HEK293 (cell line): ENCODE data around the gene ZNF146.

Experiments
- CTCF ChIA-PET: fragments of 350-600 bp; formaldehyde crosslinking; extraction: SDS; loops from one replicate; lab custom pipeline; 2021; ENCODE audit warnings: antibody characterized with exemption; lab: Yijun Ruan, JAX
- POLR2A ChIA-PET: fragments of 300-600 bp; formaldehyde crosslinking; extraction: SDS; loops from one replicate; lab custom pipeline; 2020; ENCODE audit warnings: antibody characterized with exemption, inconsistent platforms; lab: Yijun Ruan, JAX
- H3K27ac ChIP-seq: fragments of 200-500 bp; sonication (Bioruptor generic); 2 replicates; pipeline ENCODE4 v1.5.1; 2014; ENCODE audit warnings: low read depth, low read length, control low read depth, inconsistent platforms; ENCODE audit errors: extremely low read depth
- H3K36me3 ChIP-seq, 2 experiments: fragments of 200-500 bp in 1 of 2; sonication (Bioruptor generic) in 1 of 2; 1 replicate in 1 of 2; 2 replicates in 1 of 2; pipeline ENCODE4 v1.5.1; 2014 to 2017; ENCODE audit warnings: inconsistent platforms in 2 of 2, low read length in 2 of 2; ENCODE audit not compliant: control insufficient read depth in 2 of 2, insufficient read depth in 1 of 2
- H3K4me1 ChIP-seq: fragments of 200-500 bp; sonication (Bioruptor generic); 2 replicates; pipeline ENCODE4 v1.5.1; 2014; ENCODE audit warnings: mild to moderate bottlenecking, low read length, inconsistent platforms; ENCODE audit not compliant: control insufficient read depth, insufficient read depth
- H3K4me3 ChIP-seq: 2 replicates; pipeline ENCODE4 v1.5.1; 2011; ENCODE audit warnings: low read depth, mild to moderate bottlenecking, control low read depth, low read length, moderate library complexity
- H3K9me3 ChIP-seq: fragments of 200-500 bp; sonication (Bioruptor generic); 2 replicates; pipeline ENCODE4 v1.5.1; 2014; ENCODE audit warnings: low read depth, low read length, inconsistent platforms; ENCODE audit not compliant: control insufficient read depth, insufficient read depth
- BCL11A ChIP-seq: fragments of 450-650 bp; formaldehyde crosslinking; IDR thresholded peaks from 2 replicates; pipeline ENCODE4 v1.5.1; 2016; ENCODE audit warnings: low read depth, missing biosample characterization, missing genetic modification characterization
- GFI1B ChIP-seq: fragments of 450-650 bp; formaldehyde crosslinking; IDR thresholded peaks from 2 replicates; pipeline ENCODE4 v1.5.1; 2016; ENCODE audit warnings: missing biosample characterization, missing genetic modification characterization
- GLIS2 ChIP-seq: fragments of 450-650 bp; formaldehyde crosslinking; IDR thresholded peaks from 2 replicates; pipeline ENCODE4 v1.5.1; 2016; ENCODE audit warnings: missing biosample characterization, missing genetic modification characterization
- WT1 ChIP-seq: fragments of 450-650 bp; formaldehyde crosslinking; IDR thresholded peaks from 2 replicates; pipeline ENCODE4 v1.5.1; 2016; ENCODE audit warnings: missing biosample characterization, missing genetic modification characterization
- ZBTB20 ChIP-seq: fragments of 450-650 bp; formaldehyde crosslinking; IDR thresholded peaks from 2 replicates; pipeline ENCODE4 v1.5.1; 2016; ENCODE audit warnings: missing biosample characterization, missing genetic modification characterization
- ZFHX2 ChIP-seq: fragments of 450-650 bp; formaldehyde crosslinking; conservative IDR thresholded peaks from 2 replicates; pipeline ENCODE4 v1.5.1; 2016; ENCODE audit warnings: missing biosample characterization, missing genetic modification characterization
- ZFP3 ChIP-seq: fragments of 450-650 bp; formaldehyde crosslinking; IDR thresholded peaks from 2 replicates; pipeline ENCODE4 v1.5.1; 2016; ENCODE audit warnings: low read depth, missing biosample characterization, missing genetic modification characterization
- ZNF121 ChIP-seq: fragments of 450-650 bp; formaldehyde crosslinking; IDR thresholded peaks from 2 replicates; pipeline ENCODE4 v1.5.1; 2016; ENCODE audit warnings: missing biosample characterization, missing genetic modification characterization
- ZNF157 ChIP-seq: fragments of 450-650 bp; formaldehyde crosslinking; IDR thresholded peaks from 2 replicates; pipeline ENCODE4 v1.5.1; 2016; ENCODE audit warnings: missing biosample characterization, missing genetic modification characterization
- ZNF211 ChIP-seq: fragments of 450-650 bp; formaldehyde crosslinking; IDR thresholded peaks from 2 replicates; pipeline ENCODE4 v1.5.1; 2016; ENCODE audit warnings: low read depth, missing biosample characterization, missing genetic modification characterization
- ZNF239 ChIP-seq: fragments of 450-650 bp; formaldehyde crosslinking; IDR thresholded peaks from 2 replicates; pipeline ENCODE4 v1.5.1; 2016; ENCODE audit warnings: missing biosample characterization, missing genetic modification characterization
- ZNF362 ChIP-seq: fragments of 450-650 bp; formaldehyde crosslinking; IDR thresholded peaks from 2 replicates; pipeline ENCODE4 v1.5.1; 2016; ENCODE audit warnings: missing biosample characterization, missing genetic modification characterization
- ZNF394 ChIP-seq: fragments of 450-650 bp; formaldehyde crosslinking; IDR thresholded peaks from 2 replicates; pipeline ENCODE4 v1.5.1; 2016; ENCODE audit warnings: missing biosample characterization, missing genetic modification characterization, mild to moderate bottlenecking, moderate library complexity, borderline replicate concordance
- ZNF398 ChIP-seq: fragments of 450-650 bp; formaldehyde crosslinking; IDR thresholded peaks from 2 replicates; pipeline ENCODE4 v1.5.1; 2017; ENCODE audit warnings: missing biosample characterization, missing genetic modification characterization
- ZNF560 ChIP-seq: fragments of 450-650 bp; formaldehyde crosslinking; IDR thresholded peaks from 2 replicates; pipeline ENCODE4 v1.5.1; 2017; ENCODE audit warnings: missing biosample characterization, missing genetic modification characterization, borderline replicate concordance
- ZNF600 ChIP-seq: fragments of 450-650 bp; formaldehyde crosslinking; IDR thresholded peaks from 2 replicates; pipeline ENCODE4 v1.5.1; 2016; ENCODE audit warnings: missing biosample characterization, missing genetic modification characterization
- ZNF830 ChIP-seq: fragments of 450-650 bp; IDR thresholded peaks from 2 replicates; pipeline ENCODE4 v1.5.0; 2018; ENCODE audit warnings: missing biosample characterization, missing genetic modification characterization, low read depth, mild to moderate bottlenecking, moderate library complexity
- TF ChIP-seq, protein P1 (sequence below): fragments of 450-650 bp; formaldehyde crosslinking; IDR thresholded peaks from 2 replicates; pipeline ENCODE4 v1.5.1; 2016; ENCODE audit warnings: missing biosample characterization, missing genetic modification characterization
- TF ChIP-seq, protein P2 (sequence below): fragments of 450-650 bp; formaldehyde crosslinking; IDR thresholded peaks from 2 replicates; pipeline ENCODE4 v1.5.1; 2016; ENCODE audit warnings: missing biosample characterization, missing genetic modification characterization

The ZNF146 gene

DNA sequence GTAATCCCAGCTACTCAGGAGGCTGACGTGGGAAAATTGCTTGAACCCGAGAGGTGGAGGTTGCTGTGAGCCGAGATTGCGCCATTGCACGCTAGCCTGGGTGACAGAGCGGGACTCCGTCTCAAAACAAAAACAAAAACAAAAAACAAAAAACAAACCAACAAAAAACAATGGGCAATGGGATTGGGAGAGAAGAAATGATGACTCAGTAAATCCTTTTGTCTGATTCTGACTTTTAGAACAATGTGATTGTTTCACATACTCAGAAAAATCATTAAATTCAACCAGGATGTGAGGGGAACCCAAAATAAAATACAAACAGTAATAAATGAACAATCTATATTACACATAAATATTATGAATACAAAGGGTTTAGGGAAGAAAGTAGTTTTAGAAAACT lies 5.5 kb upstream of the ZNF146 start:
- CTCF ChIA-PET = interaction anchor here (0.6 to 1.2 kb wide), 3 partner anchors 8 to 41 kb away, joined by 3 read pairs; no protein-coding TSS in a partner anchor
- peaks cover 0 to 26% of the 10 kb centered on the region in 2 experiments; a peak in 1 of 3 replicates for H3K36me3 ChIP-seq
- peaks cover 5% of the 10 kb centered on the region for H3K4me1 ChIP-seq
- no peaks in the 10 kb centered on the region for H3K9me3 ChIP-seq
- H3K27ac ChIP-seq = no peak overlapping the region
- POLR2A ChIA-PET = no interaction called here
- H3K4me3 ChIP-seq = no peak overlapping the region
- TF ChIP-seq, protein P1, sequence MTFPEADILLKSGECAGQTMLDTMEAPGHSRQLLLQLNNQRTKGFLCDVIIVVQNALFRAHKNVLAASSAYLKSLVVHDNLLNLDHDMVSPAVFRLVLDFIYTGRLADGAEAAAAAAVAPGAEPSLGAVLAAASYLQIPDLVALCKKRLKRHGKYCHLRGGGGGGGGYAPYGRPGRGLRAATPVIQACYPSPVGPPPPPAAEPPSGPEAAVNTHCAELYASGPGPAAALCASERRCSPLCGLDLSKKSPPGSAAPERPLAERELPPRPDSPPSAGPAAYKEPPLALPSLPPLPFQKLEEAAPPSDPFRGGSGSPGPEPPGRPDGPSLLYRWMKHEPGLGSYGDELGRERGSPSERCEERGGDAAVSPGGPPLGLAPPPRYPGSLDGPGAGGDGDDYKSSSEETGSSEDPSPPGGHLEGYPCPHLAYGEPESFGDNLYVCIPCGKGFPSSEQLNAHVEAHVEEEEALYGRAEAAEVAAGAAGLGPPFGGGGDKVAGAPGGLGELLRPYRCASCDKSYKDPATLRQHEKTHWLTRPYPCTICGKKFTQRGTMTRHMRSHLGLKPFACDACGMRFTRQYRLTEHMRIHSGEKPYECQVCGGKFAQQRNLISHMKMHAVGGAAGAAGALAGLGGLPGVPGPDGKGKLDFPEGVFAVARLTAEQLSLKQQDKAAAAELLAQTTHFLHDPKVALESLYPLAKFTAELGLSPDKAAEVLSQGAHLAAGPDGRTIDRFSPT (tag by site-specific recombination) = no peak
- TF ChIP-seq ZNF830 (tag by site-specific recombination) (no peak), ZNF239 (tag by site-specific recombination) (no peak), BCL11A (tag by site-specific recombination) (no peak), ZNF560 (0 out of 2 replicates have a peak, but pooled peaks have one; percentile 4), ZFHX2 (tag by site-specific recombination) (no peak)

- no peaks in the 10 kb centered on the region for H3K9me3 ChIP-seq
Measured at GRCh38 chr19:36210497-36210896, 4.4 kb upstream of the ZNF146 start.

GRCh38 chr19:36212895-36213294 lies 2.0 kb upstream of the ZNF146 start:
- Histone ChIP-seq H3K27ac (no peak overlapping the region), H3K36me3 (peaks cover 2 to 29% of the 10 kb centered on the region in 2 experiments), H3K4me1 (peaks cover 7% of the 10 kb centered on the region), H3K9me3 (no peaks in the 10 kb centered on the region), H3K4me3 (no peak overlapping the region)
- POLR2A ChIA-PET = no interaction called here
- CTCF ChIA-PET = interaction anchor here (0.6 kb wide), 1 partner anchor 20 kb away, joined by 3 read pairs; no protein-coding TSS in a partner anchor
- TF ChIP-seq ZBTB20 (tag by site-specific recombination) (no peak), ZNF211 (tag by site-specific recombination) (no peak), ZNF121 (tag by site-specific recombination) (no peak), ZNF398 (tag by site-specific recombination) (no peak), ZNF239 (tag by site-specific recombination) (no peak), ZNF600 (no peak), GLIS2 (tag by site-specific recombination) (no peak), ZNF394 (tag by site-specific recombination) (no peak), GFI1B (tag by site-specific recombination) (no peak), ZNF157 (tag by site-specific recombination) (no peak), ZFP3 (no peak)
- TF ChIP-seq, all 188 proteins: peak for 0

More at GRCh38 chr19:36210497-36210896, 4.4 kb upstream of the ZNF146 start:
- H3K27ac ChIP-seq = no peak overlapping the region
- CTCF ChIA-PET = interaction anchor here (0.6 to 1.2 kb wide), 3 partner anchors 9 to 178 kb away, joined by 3 to 5 read pairs (median 3); no protein-coding TSS in a partner anchor
- peaks cover 5% of the 10 kb centered on the region for H3K4me1 ChIP-seq
- peaks cover 0 to 26% of the 10 kb centered on the region in 2 experiments; a peak in 1 of 3 replicates for H3K36me3 ChIP-seq
- TF ChIP-seq, protein P2, sequence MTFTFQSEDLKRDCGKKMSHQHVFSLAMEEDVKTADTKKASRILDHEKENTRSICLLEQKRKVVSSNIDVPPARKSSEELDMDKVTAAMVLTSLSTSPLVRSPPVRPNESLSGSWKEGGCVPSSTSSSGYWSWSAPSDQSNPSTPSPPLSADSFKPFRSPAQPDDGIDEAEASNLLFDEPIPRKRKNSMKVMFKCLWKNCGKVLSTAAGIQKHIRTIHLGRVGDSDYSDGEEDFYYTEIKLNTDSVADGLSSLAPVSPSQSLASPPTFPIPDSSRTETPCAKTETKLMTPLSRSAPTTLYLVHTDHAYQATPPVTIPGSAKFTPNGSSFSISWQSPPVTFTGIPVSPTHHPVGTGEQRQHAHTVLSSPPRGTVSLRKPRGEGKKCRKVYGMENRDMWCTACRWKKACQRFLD = no peak
- TF ChIP-seq WT1 (tag by site-specific recombination) (no peak), ZNF362 (tag by site-specific recombination) (0 out of 2 replicates have a peak, but pooled peaks have one; percentile 83)
- TF ChIP-seq, all 188 proteins: peak for 1
- no peak overlapping the region for H3K4me3 ChIP-seq
- POLR2A ChIA-PET = interaction anchor here (0.6 kb wide), 1 partner anchor 18 kb away, joined by 3 read pairs; no protein-coding TSS in a partner anchor
